ENCODE results near the gene SCO1.

The SCO1 gene

DNA sequence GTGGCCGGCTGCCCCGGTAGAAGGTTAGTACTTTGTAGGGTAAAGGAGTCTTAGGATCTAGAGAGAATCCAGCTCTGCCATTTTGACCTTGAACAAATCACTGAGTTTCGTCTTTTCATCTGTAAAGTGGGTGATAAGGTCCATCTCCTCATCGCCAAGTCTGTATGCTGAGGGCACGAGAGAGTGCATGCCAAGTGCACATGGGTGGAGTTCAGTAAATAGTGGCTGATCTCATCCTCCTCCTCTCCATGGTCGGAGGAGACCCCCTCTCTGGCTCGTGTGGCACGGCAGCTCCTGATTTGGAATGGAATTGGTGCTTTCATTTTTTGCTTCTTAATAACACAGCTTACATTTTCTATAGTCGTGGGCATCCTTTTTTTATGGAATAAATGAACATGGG is 70.9 kb downstream of the SCO1 start:
- no peak for DNase-seq (ENCODE audit: low read depth, low spot score)
- no peak overlapping the region for H3K4me3 ChIP-seq (ENCODE audit: low read length)

DNA sequence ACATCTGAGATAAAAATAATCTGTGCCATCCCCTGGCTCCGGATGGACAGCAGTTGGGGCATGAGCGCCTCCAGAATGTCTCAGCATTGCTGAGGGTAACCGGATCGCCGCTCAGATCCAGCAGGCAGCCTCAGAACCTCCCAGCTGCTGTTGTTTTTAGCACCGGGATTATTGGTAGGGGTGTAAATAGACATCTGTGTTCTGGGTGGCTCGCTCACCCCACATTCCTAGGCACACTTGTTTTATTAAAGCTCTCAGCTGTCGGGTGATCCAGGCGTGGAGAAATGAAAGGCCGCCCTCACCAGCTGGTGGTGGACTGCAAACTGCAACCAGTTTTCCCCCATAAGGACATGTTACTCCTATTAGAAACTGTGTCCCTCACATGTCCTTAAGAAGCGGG is 72.4 kb downstream of the SCO1 start:
- no peak for DNase-seq (ENCODE audit: low read depth, low spot score)
- H3K4me3 ChIP-seq (ENCODE audit: low read length) = no peak overlapping the region

DNA sequence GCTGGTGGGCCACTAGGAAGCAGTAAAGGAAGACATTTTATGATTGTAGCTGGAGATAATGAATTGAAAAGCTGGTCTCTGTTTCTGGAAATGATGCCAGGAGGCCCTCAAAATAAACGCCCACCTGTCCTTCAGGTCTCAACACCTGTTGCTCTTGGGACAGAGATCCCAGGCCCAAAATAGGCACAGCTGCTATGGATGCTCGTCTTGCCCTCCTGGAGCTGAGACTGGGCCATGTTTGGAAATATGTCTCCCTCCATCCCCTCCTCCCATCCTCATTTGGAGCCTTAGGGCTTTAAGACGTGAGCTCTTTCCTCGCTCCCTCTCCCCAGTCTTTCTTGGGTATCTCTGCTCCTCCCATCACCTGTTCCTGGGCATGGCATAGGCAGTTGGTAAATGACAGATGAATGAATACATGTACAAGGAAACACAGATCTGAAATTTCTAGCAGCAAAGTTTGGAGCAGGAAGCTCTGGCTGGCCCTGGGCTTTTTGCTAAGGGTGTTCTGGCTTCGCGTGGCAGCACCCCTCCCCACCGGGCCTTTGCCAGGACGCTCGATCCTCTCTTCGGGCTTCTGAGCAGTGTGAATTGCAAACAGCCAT is 73.5 kb downstream of the SCO1 start:
- no peak overlapping the region for H3K4me3 ChIP-seq (ENCODE audit: low read length)
- no peak for DNase-seq (ENCODE audit: low read depth, low spot score)

DNA sequence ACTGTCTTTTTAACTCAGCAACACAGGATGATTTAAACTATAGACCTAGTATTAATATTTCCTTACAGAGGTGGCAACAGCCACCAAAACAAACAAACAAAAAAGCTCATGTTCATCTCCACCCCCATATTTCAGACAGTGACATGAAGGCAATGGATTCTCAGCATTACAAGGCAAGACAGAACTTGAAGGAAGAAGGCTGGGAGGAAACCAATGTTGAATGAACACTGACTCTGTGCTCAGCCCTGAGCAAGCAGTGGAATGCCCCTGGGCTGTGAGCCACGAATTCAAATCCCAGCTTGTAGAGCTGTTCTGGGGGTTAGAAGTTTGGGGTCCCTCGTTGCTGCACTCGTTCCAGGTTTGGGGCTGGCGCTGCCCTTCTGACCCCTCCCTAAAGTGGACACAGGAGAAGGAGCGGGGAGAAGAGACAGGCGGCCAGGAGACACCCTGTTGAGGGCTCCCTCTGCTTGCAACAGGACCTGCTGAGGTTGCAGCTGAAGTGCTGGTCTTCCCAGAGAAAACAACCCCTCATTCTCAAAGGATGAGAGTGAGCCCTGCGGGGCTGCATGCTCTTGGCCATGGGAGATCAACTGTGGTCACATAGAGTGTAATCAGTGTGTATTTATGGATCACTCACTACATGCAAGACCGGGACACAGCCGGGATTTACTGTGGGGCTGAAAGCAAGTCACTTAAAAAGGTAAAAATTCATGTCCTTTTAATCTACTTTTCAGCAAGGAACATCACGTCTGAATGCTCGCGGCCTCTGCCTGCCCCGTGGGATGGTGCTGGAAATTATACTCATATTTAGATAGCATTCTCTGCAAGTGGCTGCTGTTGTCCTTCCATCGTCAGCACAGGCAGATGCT is 74.5 kb downstream of the SCO1 start:
- DNase-seq (ENCODE audit: low read depth, low spot score) = no peak
- H3K4me3 ChIP-seq (ENCODE audit: low read length) = no peak overlapping the region
